ENCODE measurements around the gene TEDDM1.

The TEDDM1 gene

GRCh38 chr1:182441719-182442118 lies 41.3 kb upstream of the TEDDM1 start:
- no peak overlapping the region for H3K4me3 ChIP-seq (ENCODE audit: low read depth, low read length)
- TF ChIP-seq, protein P1, sequence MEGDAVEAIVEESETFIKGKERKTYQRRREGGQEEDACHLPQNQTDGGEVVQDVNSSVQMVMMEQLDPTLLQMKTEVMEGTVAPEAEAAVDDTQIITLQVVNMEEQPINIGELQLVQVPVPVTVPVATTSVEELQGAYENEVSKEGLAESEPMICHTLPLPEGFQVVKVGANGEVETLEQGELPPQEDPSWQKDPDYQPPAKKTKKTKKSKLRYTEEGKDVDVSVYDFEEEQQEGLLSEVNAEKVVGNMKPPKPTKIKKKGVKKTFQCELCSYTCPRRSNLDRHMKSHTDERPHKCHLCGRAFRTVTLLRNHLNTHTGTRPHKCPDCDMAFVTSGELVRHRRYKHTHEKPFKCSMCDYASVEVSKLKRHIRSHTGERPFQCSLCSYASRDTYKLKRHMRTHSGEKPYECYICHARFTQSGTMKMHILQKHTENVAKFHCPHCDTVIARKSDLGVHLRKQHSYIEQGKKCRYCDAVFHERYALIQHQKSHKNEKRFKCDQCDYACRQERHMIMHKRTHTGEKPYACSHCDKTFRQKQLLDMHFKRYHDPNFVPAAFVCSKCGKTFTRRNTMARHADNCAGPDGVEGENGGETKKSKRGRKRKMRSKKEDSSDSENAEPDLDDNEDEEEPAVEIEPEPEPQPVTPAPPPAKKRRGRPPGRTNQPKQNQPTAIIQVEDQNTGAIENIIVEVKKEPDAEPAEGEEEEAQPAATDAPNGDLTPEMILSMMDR (IDR thresholded peaks at IDR 0.05; ENCODE audit: low read depth, low read length, missing control alignments) = no peak
- DNase-seq (ENCODE audit: low read depth) = no peak

DNA sequence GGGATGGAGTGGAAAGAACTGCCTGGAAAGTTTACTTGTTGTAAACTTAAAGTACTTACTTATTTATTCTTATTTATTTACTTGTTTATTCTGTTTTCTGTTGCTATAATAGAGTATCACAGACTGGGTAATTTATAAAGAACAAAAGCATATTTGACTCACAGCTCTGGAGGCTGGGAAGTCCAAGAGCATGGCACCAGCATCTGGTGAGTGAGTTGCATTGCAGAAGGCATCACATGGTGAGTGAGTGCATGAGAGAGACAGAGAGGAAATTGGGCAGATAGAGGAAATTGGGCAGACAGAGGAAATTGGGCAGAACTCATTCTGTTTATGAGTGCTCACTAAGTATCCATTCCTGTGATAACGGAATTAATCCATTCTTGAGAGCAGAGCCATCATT lies 37.9 kb upstream of the TEDDM1 start:
- no peak overlapping the region for H3K4me3 ChIP-seq (ENCODE audit: low read depth, low read length)
- DNase-seq (ENCODE audit: low read depth) = no peak
- TF ChIP-seq, protein P1 (IDR thresholded peaks at IDR 0.05; ENCODE audit: low read depth, low read length, missing control alignments) = no peak

DNA sequence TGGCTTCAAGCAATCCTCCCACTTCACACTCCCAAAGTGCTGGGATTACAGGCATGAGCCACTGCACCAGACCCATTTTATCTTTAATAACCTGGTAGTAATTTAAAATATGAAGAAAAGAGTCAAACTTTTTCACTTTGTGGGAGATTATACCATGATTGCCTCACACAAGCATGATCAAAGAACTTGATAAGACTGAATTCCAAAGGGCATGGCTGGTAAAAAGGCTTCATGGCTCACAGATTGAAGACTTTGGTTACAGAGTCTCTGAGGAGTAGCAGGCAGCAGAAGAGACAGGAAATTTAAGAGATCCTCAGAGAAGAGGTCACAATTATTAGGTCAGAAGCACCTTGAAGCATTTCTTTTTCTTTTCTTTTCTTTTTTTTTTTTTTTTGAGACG lies 33.1 kb upstream of the TEDDM1 start:
- no peak for DNase-seq (ENCODE audit: low read depth)
- no peak overlapping the region for H3K4me3 ChIP-seq (ENCODE audit: low read depth, low read length)
- TF ChIP-seq, protein P1 (IDR thresholded peaks at IDR 0.05; ENCODE audit: low read depth, low read length, missing control alignments) = no peak

DNA sequence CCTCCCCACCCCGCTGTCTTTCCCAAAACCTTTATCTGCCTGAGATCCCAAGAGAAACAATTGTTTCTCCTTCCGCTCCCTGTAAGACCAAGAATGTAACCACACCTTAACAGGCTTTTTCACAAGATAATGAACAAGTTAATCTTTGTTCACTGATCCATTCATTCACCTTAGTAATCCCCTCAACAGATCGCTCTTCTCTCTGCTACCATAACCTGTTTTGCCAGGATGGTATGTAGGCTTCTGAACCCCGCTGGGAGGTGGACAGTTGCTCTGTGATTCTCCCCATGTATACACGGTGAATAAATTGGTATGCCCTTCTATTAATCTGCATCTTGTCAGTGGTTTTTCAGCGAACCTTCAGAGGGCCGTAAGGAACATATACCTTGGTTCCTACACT lies 30.8 kb upstream of the TEDDM1 start:
- TF ChIP-seq, protein P1 (IDR thresholded peaks at IDR 0.05; ENCODE audit: low read depth, low read length, missing control alignments) = no peak
- DNase-seq (ENCODE audit: low read depth) = no peak

GRCh38 chr1:182430263-182431068 lies 30.0 kb upstream of the TEDDM1 start:
- TF ChIP-seq, protein P1 (IDR thresholded peaks at IDR 0.05; ENCODE audit: low read depth, low read length, missing control alignments) = no peak
- H3K4me3 ChIP-seq (ENCODE audit: low read depth, low read length) = no peak overlapping the region
- DNase-seq (ENCODE audit: low read depth) = peak; percentile 48

More for the DNA sequence above, 30.8 kb upstream of the TEDDM1 start:
- H3K4me3 ChIP-seq (ENCODE audit: low read depth, low read length) = no peak overlapping the region

DNA sequence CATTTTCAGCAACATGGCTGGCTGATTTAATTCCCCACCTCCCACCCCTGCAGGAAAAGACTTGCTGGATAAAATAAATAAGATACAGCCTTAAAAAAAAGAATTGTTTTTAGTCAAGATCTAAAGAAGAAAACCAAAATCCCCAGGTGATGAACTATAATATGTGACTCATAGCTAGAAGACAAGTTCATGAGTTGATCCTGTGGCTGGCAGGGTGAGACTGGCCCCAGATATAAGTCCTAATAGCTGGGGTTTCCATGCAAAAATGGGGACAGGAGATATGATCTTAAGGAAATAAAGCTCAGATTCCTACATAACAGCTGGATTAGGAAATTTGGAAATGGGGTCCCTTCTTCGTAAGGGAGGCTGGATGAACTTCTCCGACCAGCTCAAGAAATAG lies 27.6 kb upstream of the TEDDM1 start:
- H3K4me3 ChIP-seq (ENCODE audit: low read depth, low read length) = no peak overlapping the region; the same call in 1 of the 2 replicates
- peak; percentile 36 for DNase-seq (ENCODE audit: low read depth)
- TF ChIP-seq, protein P1 (IDR thresholded peaks at IDR 0.05; ENCODE audit: low read depth, low read length, missing control alignments) = no peak
